ENCODE data around the gene LHFPL3.

GRCh38 chr7:104823177-104823576 is 494.8 kb downstream of the LHFPL3 start:
- TF ChIP-seq CTCF (IDR thresholded peaks at IDR 0.05) = no peak
- TF ChIP-seq EZH2phosphoT487 (IDR thresholded peaks at IDR 0.05) = no peak
